Stimulated activated CD8-positive, alpha-beta memory T cell treated with anti-CD3 and anti-CD28 coated beads, Interleukin-7, amount 100 ng/mL, for 4 hours (primary cell): ENCODE data around the gene DNASE1L2.

Source experiments
- DNase-seq, 2 donors: peaks; one replicate each; pipeline ENCODE4 v3.0.0-alpha.2; 2020; ENCODE audit warnings: low read depth in 2 of 2

Gene DNASE1L2, protein sequence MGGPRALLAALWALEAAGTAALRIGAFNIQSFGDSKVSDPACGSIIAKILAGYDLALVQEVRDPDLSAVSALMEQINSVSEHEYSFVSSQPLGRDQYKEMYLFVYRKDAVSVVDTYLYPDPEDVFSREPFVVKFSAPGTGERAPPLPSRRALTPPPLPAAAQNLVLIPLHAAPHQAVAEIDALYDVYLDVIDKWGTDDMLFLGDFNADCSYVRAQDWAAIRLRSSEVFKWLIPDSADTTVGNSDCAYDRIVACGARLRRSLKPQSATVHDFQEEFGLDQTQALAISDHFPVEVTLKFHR

DNA sequence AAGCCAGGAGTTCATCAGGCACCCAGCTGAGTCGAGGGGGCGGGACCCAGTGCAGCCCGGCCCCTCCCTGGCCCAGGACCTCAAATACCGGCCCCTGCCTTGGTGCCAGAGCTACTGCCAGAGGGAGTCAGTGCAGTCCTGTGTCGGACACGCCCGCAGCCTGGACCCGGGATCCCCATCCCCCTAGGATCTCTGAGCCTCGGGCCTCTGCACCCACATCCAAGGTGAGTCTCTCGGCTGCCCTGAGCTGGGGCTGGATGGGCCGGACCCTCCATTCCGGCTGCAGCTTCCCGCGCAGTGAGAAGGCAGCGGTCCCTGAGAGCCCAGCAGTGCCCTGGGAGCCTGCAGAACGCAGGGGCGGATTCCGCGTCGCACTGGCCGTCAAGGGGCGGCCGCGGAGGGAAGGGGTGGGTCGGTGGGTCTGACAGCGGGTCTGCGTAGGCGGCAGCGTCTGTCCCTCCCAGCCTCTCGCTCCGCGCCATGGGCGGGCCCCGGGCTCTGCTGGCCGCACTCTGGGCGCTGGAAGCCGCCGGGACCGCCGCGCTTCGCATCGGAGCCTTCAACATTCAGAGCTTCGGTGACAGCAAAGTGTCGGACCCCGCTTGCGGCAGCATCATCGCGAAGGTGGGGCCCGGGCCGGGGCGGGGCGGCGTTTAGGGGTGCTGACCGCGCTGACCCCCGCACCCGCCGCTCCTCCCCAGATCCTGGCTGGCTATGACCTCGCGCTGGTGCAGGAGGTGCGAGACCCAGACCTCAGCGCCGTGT, at the start of gene DNASE1L2:
DNASE1L2 (plus strand) TSS at position 108 of the 765 bp plus-strand sequence; CDS start at position 481, 373 bp downstream.
- DNase-seq: no peak

DNA sequence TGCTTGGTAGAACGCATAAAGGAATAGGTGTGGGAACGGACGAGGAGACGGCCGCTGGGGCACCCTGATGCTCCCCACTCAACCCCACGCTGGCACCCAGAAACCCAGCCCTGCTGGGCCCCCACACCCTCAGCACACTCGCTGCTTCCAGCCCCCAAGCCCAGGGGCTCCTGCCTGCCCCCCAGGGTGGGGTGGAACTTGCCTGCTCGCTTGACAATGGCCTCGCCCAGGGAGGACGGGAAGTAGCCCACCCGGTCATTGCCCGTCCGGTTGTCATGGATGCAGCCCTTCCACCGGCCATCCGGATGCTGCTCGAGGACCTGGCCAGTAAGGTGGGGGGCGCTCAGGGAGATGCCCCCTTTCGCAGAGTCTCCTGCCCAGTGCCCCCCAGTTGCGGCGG, 49.7 kb upstream of the DNASE1L2 start:
- no peak for DNase-seq

DNA sequence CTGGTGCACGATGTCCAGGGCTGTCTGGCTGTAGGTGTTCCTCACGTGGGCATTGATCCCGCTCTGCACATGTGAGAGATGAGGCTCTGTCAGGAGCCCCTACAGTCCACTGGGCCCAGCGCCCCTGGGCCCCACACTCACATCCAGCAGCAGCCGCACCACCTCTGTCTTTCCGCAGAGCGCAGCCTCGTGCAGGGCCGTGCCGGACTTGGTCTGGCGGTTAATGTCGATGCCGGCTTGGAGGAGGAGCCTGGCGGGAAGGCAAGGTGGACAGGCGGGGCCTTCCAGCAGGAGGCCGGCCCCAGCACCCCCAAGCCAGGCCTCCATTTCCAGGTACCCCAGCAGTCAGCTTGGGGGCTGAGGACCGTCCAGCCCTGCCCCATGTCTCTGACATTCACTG, 49.0 kb upstream of the DNASE1L2 start:
- no peak for DNase-seq

DNA sequence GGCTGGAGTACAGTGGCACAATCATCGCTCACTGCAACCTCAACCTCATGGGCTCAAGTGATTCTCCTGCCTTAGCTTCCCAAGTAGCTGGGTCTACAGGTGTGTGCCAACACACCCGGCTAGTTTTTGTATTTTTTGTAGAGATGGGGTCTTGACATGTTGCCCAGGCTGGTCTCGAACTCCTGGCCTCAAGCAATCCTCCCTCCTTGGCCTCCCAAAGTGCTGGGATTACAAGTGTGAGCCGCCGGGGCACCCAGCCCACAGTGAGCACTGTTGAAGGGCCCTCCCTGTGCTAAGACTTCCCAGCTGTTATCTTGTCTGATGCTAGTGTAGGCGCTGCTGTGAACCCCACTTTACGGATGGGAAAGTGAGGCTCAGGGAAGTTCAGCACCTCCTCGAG, 47.8 kb upstream of the DNASE1L2 start:
- DNase-seq: no peak

DNA sequence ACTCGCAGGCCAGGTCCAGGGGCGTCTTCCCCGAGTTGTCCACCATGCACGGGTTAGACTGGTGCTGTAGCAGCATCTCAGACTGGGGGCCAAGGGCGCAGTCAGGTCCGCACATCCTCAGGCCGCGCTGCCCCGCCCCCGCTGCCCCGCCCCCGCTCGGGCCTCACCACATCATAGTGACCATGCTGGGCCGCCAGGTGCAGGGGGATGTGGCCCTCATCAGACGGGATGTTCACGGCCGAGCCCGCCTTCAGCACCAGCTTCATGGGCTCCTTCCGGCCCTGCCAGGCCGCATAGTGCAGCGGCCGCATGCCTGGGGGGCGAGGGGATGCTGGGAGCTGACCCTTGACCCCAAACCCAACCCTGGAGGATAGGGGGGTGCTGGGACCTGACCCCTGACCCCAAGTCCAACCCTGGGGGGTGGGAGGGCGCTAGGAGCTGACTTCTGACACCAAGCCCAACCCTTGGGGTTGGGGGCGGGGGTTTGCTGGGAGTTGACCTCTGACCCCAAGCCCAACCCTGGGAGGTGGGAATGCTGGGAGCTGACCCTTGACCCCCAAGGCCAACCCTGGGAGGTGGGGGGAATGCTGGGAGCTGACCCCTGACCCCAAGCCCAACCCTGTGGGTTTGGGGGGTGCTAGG, 46.9 kb upstream of the DNASE1L2 start:
- no peak for DNase-seq

DNA sequence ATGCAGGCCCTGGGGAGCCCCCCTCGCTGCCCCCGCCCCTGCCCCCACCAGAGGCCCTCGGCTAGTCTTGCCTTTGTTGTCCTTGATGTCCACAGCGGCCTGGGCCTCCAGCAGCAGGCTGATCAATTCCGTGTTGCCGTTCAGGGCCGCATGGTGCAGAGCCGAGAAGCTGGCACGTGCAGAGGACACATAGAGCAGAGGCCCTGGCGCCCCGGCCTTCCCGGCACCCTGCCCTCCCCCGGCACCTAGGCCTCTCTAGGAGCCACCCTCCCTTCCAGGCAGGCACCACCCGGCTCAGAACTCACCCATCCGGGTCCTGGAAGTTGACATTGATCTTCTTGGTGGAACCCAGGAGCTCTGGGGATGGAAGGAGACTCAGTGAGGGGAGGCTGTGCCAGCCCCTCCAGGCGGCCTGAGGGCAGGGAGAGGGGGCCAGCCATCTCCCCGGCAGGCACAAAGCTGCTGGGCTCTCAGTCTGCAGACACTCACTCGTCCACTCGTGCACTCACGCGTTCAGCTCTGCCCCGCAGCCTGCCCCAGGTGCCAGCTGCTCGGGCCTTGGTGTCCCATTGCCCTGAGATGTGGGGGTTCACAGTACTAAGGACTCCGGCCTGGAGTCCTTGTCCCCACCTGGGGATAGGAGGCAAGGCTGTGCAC, 46.1 kb upstream of the DNASE1L2 start:
- no peak for DNase-seq

DNA sequence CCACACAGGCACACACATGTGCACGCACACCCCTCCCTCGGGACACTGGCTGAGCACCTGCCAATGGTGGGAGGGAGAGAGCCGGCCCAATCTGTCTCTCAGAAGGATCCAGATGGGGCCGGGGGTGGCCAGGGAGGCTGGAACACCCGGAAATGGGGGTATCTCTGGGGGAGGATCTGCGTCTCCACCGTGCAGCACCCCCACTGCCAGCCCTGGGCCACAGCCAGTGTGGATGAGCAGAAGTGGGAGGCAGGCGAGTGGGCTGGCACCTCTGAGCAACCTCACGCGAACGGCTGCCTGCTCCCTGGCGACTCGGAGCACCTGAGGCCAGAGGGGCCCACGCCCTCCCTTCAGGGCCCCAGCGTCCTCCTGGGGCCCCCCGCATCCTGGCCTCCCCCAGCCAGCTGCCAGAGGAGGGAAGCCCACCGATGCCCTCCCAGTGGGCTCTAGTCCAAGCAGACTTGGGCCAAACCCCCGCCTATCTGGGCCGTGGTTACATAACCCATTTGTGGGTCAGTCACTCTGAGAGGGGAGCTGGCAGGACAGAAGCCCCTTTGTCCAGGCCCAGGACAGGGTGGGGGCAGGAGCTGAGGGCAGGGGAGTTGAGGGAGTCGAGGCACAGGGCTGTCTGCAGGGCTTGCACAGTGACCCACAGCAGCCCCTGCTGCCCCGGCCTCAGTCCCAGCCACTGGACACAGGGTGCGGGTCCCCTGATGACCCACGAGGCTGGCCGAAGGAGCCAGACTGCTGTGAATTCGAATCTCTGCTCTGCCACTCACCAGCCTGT, 45.4 kb upstream of the DNASE1L2 start:
- no peak for DNase-seq

DNA sequence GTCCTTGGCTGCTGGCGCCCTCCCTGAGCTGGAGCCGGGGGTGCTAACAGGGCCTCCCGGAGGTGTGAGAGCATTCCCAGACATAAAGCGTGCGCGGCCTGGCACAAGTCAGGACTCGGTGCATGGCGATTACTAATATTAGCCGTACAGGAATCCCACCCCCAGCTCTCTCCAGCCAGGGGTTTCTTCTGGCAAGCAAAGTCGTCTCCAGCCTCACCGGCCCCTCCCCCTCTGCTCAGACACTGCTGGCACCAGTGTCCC, 44.9 kb upstream of the DNASE1L2 start:
- no peak for DNase-seq

DNA sequence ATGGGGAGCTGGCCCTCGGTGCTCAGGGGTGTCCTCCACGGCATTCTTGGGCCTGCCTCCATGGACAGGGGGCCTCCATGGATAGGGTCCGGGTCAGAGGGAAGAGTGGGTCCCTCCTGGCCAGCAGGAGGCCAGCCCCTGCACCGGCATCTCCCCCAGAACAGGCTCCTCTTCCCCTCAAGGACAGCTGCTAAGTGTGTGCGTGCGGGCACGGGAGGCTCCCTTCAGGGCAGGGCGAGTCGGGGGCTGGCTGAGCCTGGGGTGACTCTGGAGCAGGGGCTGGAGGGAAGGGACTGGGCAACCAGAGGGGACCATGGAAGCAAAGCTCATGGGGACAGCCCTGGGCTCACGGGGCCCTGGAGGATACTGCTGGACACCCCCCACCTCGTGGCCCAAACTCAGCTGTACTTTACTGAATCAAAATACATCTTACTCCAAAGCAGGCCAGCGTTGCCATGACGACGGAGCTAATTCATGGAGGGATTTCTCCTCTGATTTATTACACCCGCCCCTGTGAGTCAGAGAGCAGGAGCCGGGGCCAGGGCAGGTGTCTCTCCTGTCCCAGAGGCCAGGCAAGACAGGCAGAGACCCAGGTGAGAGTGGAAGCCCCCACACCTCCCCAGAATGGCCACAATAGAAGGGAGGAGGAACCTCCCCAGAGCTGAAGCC, 41.9 kb upstream of the DNASE1L2 start:
- no peak for DNase-seq

DNA sequence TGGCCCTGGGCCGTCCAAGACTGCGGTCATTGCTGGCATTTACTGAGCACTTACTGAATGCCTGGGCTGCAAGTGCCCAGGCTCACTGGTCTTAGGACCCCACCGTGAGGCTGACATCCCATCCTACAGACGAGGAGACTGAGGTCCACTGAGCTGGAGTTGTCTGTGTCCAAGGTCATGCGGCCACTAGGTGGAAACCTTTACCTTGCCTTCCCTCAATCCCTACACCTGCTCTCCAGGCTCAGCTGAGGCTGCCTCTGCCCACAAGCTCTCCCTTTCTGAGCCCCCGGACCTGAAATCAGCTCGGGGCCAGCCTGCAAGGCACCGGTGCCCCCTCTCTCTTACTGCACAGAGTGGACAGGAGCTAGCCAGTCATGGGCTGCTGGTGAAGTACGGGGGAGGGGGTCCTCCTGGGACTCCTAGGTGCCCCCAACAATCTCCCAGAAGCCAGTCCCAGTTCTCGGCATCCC, 41.4 kb upstream of the DNASE1L2 start:
- DNase-seq: peak in 1 of 2 donors; percentile 8

DNA sequence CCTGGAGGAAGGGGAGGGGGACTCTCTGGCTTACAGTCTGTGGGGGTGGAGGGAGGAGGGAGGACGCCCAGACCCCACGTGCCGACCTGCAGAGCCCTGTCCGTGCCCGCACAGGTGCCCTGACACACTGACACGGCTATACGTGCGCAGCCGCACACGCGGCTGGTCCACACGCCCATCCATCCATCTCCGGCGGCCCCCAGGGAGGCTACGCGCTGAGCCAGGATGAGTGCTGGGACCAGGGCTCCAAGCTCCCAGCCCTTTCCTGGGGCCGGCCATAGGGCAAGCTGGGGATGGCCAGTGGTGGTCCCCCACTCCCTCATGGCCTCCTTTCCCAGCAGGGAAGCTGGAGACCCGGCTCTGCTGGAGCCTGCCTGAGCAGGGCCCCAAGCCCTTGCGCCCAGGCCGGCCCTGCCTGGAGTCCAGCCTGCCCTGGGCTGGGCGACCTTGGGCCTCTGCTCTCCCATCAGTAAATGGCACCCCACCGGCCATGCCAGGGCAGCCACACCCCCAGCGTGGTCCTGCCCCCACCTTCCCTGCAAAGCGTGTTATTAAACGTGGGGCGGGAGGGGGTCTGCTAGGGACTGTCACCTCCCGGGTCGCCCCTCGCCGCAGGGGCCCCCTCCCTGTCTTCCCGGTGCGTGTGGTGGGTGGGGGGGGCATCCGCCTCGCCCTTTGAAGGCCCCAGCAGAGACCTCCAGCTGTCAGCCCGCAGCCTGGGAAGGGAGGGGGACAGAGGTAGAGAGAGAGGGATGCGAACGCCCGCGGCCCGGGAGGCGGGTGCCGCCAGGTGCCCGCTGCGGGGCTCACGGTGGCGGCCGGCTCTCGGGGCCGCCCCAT, 40.7 kb upstream of the DNASE1L2 start:
- DNase-seq: no peak

DNA sequence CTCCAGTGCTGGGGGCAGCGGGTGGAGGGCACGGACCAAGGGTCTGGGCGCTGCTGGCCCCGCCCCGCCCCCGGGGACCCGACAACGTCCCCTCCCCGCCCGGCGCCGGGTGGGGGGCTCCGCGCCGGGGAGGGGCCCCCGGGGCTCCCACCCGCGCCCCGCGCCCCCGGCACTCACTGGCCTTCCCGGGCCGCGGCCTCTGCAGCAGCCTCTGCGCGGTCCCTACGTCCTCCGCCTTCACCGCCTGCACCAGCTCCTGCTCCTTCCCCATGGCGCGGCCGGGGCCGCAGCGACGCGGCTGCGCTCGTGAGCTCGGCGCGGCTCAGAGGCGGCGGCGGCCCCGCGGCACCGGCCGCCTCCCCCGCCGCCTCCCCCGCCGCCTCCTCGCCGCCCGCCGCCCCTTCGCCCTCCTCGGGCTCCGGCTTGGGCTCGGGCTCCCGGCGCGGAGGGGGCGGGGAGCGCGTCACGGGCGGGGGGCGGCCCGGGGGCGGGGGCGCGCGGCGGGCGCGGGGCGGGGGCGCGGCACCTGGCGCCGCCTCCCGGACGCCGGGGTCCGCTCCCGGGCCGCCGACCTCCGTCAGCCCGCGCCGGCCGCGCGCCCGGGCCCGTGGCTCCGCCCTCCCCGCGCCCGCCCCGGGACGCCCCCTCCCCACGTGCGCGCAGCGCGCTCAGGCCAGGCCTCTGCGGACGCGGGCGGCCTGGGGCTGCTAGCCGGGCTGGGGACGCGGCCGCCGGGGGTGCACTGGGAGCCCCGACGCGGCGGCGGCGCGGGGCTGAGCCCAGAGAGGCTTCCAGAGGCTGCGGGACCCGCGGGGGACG, 39.9 kb upstream of the DNASE1L2 start, which contains the start of gene CASKIN1:
CASKIN1 (minus strand) TSS at position 444 of the 819 bp plus-strand sequence; CDS start at position 271, 173 bp downstream.
- DNase-seq: no peak

DNA sequence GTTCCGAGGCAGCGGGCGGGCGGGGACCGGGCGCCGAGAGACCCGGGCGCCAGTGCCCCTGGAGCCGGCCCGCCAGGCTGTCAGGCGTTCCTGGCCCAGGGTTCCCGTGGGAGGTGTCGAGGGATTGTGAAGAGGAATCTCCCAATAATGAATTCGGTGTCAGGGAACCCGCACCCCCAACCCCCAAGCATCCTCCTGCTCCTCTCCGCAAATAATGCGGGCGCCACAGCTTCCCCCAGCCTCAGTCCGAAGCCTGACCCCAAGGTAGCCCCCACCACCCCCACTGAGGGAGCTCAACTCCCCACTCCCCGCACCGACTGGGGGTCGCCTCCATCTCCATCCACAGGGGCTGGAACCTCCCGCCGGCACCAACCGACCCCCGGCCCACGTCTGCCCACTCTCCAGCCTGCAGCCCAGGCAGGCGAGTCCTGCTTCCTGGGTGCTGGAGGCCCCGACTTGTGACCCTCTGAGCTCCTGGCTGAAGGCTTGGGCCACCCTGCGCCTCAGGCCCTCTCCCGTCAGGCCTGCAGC, 39.2 kb upstream of the DNASE1L2 start:
- no peak for DNase-seq

DNA sequence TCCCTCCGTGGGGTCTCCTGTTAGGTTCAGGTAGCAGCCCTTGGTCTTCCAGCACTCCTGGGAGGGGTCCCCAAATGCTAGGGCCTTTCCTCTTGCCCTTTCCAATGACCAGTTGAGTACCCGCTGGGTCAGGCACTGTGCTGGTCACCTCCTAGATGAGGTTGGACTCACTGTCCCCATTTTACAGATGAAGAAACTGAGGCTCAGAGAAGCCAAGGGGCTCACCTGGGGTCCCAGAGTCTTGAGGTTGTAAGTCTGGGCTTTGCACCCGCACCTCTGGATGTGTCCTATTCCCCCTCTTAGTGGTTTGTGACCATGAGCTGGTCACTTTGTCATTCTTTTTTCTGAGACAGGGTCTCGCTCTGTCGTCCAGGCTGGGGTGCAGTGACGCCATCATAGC, 38.5 kb upstream of the DNASE1L2 start:
- no peak for DNase-seq

DNA sequence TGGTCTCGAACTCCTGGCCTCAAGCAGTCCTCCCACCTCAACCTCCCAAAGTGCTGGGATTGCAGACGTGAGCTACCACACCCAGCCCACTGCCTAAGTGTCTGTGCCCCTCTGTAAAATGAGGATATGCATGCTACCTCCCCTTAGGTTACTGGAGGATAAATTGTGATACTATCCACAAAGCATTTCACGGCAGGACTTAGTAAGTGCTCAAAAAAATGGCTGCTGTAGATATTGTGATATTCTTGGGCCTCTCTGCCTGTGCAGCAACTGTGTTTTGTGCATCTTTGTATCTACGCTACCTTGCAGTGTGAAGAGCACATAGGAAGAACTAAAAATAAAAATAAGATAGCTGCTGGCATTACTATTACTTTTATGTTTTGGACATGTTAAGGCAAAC, 38.0 kb upstream of the DNASE1L2 start:
- no peak for DNase-seq

DNA sequence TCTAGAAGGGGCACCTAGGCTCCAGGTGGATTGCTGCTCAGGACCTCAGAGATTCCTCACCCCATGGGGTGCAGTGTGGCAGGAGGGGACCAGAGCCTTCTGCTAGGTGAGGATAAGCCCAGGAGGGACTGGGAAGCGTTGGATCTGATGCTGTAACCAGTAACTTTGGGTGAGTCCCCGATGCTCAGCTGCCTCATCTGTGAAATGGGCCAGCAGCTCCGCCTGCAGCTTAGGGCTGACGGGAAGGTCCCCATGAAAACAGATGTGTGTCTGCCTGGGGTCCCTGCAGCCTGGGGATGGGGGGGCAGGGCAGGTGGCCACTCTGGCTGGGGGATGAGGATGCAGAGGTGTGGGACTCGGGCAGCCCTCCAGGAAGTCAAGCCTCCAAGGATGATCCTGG, 37.1 kb upstream of the DNASE1L2 start:
- DNase-seq: no peak

DNA sequence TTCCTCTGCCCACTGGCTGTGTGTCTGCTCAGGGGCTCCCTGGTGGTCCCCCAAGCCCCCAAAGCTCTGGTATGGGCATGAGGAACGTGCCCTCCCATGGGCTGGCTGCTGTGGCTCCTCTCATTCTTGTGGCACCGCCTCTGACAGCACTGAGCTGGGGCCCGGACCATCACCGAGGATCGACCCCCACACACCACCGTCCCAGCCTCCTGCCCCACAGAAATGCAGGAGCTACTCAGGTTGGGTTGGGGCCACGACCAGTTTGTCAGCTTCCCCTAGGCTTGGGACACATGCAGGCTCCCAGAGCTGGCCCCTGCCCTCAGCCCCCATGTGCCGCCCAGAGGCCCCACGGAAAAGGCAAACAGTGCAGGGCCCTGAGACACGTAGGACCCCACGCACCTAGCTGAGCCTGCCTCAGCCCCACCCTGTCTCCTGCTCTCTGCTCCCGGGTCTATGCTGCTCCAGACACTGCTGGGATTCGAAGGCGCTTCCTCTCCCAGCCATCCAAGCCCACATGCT, 36.6 kb upstream of the DNASE1L2 start:
- DNase-seq: no peak

DNA sequence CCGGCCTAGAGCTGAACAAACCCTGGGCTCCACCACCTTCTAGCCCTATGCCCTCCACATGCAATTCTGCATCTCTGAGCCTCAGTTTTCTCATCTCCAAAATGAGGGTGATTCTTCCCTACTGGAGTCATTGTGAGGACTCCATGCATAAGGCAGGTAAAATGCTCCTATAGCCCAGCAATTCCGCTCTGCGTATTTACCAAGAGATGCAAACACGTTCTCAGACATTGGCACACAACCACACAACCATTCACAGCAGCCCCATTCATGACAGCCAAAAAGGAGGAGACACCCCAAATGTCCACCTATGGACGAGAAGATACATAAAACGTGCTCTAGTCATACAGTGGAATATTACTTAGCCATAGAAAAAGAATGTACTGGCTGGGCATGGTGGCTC, 35.9 kb upstream of the DNASE1L2 start:
- DNase-seq: no peak
